Smooth muscle cell (in vitro differentiated cells): ENCODE measurements around the gene STK38L. TPM values are rescaled to one million over a fixed set of nuclear protein-coding genes. Genes with fewer than 3 reads are reported as not detected.

Experiments
- DNase-seq: peaks from one replicate; lab custom pipeline; 2025; ENCODE audit not compliant: unreplicated experiment; lab: John Stamatoyannopoulos, UW
- H2AFZ ChIP-seq: fragments of 200-600 bp; sonication (generic); 2 replicates; pipeline ENCODE4 v1.6.0; 2016; ENCODE audit warnings: antibody characterized with exemption, low read depth, mild to moderate bottlenecking
- H3F3A ChIP-seq: fragments of 200-600 bp; sonication (generic); 2 replicates; pipeline ENCODE4 v1.6.0; 2017; ENCODE audit warnings: antibody characterized with exemption, low read depth
- H3K27ac ChIP-seq: fragments of 200-600 bp; sonication (generic); 2 replicates; pipeline ENCODE4 v1.5.1; 2016; ENCODE audit warnings: low read depth, mild to moderate bottlenecking
- H3K27me3 ChIP-seq: fragments of 200-600 bp; sonication (generic); 2 replicates; pipeline ENCODE4 v1.6.1; 2016; ENCODE audit warnings: low read depth, mild to moderate bottlenecking
- H3K36me3 ChIP-seq: fragments of 200-600 bp; sonication (generic); 2 replicates; pipeline ENCODE4 v1.5.1; 2016; ENCODE audit warnings: low read depth
- H3K4me1 ChIP-seq: fragments of 200-600 bp; sonication (generic); 2 replicates; pipeline ENCODE4 v1.5.1; 2016; ENCODE audit warnings: low read depth
- H3K4me2 ChIP-seq: fragments of 200-600 bp; sonication (generic); 2 replicates; pipeline ENCODE4 v1.6.0; 2016; ENCODE audit warnings: mild to moderate bottlenecking
- H3K4me3 ChIP-seq: fragments of 200-600 bp; sonication (generic); 2 replicates; pipeline ENCODE4 v1.5.1; 2016; ENCODE audit warnings: mild to moderate bottlenecking
- H3K79me2 ChIP-seq: fragments of 200-600 bp; sonication (generic); 2 replicates; pipeline ENCODE4 v1.6.0; 2016; ENCODE audit warnings: low read depth, mild to moderate bottlenecking
- H3K9ac ChIP-seq: fragments of 200-600 bp; sonication (generic); 2 replicates; pipeline ENCODE4 v1.6.0; 2016; ENCODE audit warnings: low read depth
- H3K9me3 ChIP-seq: fragments of 200-600 bp; sonication (generic); replicated peaks from 2 replicates; pipeline ENCODE4 v1.5.1; 2016; ENCODE audit warnings: low read depth
- H4K20me1 ChIP-seq: fragments of 200-600 bp; sonication (generic); 2 replicates; pipeline ENCODE4 v1.6.0; 2016; ENCODE audit warnings: low read depth
- WGBS: methylation state at CpG from one replicate; pipeline ENCODE4 v1.1.7; 2016; ENCODE audit warnings: low lambda C conversion rate; 5-methylcytosine and 5-hydroxymethylcytosine counted together
- polyA plus RNA-seq: library from polyadenylated mRNA; unstranded; fragments of >200 nt; fragmentation: Nextera tagmentation; extraction: Ambion mirVana; gene quantifications from 2 replicates; pipeline ENCODE4 v1.2.1, GENCODE V29; 2016
- total RNA-seq: library from RNA; depleted of rRNA; stranded (reverse); fragments of >200 nt; gene quantifications from 2 replicates; pipeline ENCODE4 v1.2.3, GENCODE V29; 2014
- TF ChIP-seq, protein P1 (sequence below): fragments of 200-600 bp; sonication (generic); IDR thresholded peaks from 2 replicates; pipeline ENCODE4 v1.5.1; 2017; ENCODE audit warnings: borderline replicate concordance, mild to moderate bottlenecking, antibody characterized with exemption; ENCODE audit not compliant: insufficient read depth, poor library complexity, severe bottlenecking

The STK38L gene
- total and polyA plus RNA-seq, 2 experiments from 2014 or later: 57.8 to 190 TPM

DNA sequence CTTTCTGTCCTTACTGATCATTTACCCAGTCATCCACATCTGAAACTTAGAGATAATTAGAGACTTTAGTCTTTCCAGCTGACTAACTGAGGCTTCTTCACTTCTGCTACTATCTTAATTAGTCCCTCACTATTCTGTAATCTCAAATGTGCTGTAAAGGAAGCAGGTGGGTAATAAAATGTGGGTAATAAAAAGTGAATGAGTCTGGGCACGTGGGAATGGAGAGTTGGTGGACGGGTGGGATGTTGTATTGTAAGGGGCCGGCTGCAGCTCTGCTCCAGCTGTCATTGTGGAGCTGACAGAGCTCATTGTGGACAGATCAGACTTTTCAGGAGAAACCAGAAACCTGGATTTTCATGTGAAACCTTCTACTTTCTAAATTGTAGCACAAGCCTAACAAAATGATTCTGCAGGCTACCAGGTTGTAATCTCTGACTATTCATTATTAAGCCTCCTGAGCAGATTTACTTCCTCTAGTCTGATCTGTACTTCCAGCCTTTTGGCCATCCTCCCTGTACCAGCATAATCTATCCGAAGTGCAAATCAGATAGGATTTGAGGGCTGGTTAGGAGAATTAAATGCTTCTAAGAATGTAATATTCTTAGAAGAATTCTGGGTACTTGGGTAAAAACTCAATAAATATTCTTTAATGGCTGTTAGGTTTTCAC, 46.5 kb downstream of the STK38L start:
- DNase-seq: no peak
- H3K4me1 ChIP-seq: peaks cover 40% of the 10 kb centered on the region
- TF ChIP-seq, protein P1, sequence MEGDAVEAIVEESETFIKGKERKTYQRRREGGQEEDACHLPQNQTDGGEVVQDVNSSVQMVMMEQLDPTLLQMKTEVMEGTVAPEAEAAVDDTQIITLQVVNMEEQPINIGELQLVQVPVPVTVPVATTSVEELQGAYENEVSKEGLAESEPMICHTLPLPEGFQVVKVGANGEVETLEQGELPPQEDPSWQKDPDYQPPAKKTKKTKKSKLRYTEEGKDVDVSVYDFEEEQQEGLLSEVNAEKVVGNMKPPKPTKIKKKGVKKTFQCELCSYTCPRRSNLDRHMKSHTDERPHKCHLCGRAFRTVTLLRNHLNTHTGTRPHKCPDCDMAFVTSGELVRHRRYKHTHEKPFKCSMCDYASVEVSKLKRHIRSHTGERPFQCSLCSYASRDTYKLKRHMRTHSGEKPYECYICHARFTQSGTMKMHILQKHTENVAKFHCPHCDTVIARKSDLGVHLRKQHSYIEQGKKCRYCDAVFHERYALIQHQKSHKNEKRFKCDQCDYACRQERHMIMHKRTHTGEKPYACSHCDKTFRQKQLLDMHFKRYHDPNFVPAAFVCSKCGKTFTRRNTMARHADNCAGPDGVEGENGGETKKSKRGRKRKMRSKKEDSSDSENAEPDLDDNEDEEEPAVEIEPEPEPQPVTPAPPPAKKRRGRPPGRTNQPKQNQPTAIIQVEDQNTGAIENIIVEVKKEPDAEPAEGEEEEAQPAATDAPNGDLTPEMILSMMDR: no peak

DNA sequence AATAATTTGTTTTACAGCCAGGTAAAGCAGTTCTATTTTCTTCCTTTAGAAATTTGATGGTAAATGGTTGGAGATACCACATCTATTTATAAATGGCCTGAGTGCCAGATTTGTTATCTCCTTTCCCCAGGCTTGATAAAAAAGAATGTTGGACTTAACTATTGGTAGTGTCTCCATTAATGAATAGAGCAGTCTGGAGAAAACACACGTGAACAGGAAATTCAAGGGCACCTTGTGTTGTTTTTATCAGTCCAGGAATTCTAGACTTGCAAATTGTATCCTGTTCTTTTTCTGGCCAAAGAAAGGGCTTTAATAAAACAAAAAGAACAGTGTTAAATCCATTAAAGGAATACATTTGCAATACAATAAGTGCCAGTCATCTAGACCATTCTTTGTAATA, 47.8 kb downstream of the STK38L start:
- Histone ChIP-seq H3K27ac (peak overlapping the region; percentile 84), H3K36me3 (peaks cover 4% of the 10 kb centered on the region), H3K4me1 (peaks cover 39% of the 10 kb centered on the region), H3K4me3 (no peak overlapping the region), H3K9me3 (no peaks in the 10 kb centered on the region), H4K20me1 (peaks cover 92% of the 10 kb centered on the region), H3K27me3 (no peaks in the 10 kb centered on the region), H3K9ac (no peak overlapping the region), H2AFZ (no peak overlapping the region), H3F3A (peaks cover 5% of the 10 kb centered on the region), H3K4me2 (peak overlapping the region; percentile 56), H3K79me2 (peaks cover 100% of the 10 kb centered on the region)
- WGBS: 19% methylated on average over 1 of the region's 1 CpG
- DNase-seq: no peak
- TF ChIP-seq, protein P1: no peak

More for the DNA sequence above, 46.5 kb downstream of the STK38L start:
- H3K27ac ChIP-seq: peak overlapping the region; percentile 84
- H2AFZ ChIP-seq: no peak overlapping the region
- H3K9ac ChIP-seq: no peak overlapping the region
- no peaks in the 10 kb centered on the region for H3K27me3 ChIP-seq
- peaks cover 6% of the 10 kb centered on the region for H3F3A ChIP-seq
- H3K36me3 ChIP-seq: peaks cover 3% of the 10 kb centered on the region
- 38% methylated on average over 4 of the region's 4 CpGs for WGBS
- H3K9me3 ChIP-seq: no peaks in the 10 kb centered on the region
- H3K79me2 ChIP-seq: peaks cover 100% of the 10 kb centered on the region
- no peak overlapping the region for H3K4me3 ChIP-seq
- H3K4me2 ChIP-seq: peak overlapping the region; percentile 56
- H4K20me1 ChIP-seq: peaks cover 84% of the 10 kb centered on the region

DNA sequence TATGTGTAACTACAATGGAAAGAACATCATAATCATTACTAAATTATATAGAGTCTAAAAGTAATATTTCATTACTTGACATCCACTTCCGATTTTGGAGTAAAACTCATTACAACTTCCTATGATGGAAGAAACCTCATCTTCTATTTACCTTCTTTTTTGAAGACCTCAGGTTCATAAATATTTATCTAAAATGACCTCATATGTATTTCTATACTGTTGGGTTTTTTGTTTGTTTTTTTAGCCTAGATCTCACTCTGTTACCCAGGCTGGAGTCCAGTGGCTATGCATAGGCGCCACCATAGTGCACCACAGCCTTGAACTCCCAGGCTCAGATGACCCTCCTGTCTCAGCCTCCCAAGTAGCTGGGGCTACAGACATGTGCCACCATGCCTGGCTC, 48.6 kb downstream of the STK38L start:
- H4K20me1 ChIP-seq: peaks cover 98% of the 10 kb centered on the region
- H3K79me2 ChIP-seq: peaks cover 100% of the 10 kb centered on the region
- H3K9ac ChIP-seq: no peak overlapping the region
- peaks cover 7% of the 10 kb centered on the region for H3K36me3 ChIP-seq
- no peak overlapping the region for H3K4me3 ChIP-seq
- H3F3A ChIP-seq: peaks cover 5% of the 10 kb centered on the region
- WGBS: 97% methylated on average over 2 of the region's 2 CpGs
- H3K4me2 ChIP-seq: no peak overlapping the region
- no peaks in the 10 kb centered on the region for H3K27me3 ChIP-seq
- H2AFZ ChIP-seq: no peak overlapping the region
- TF ChIP-seq, protein P1: no peak
- H3K4me1 ChIP-seq: peaks cover 39% of the 10 kb centered on the region
- H3K9me3 ChIP-seq: no peaks in the 10 kb centered on the region
- DNase-seq: no peak
- peak overlapping the region; percentile 84 for H3K27ac ChIP-seq

DNA sequence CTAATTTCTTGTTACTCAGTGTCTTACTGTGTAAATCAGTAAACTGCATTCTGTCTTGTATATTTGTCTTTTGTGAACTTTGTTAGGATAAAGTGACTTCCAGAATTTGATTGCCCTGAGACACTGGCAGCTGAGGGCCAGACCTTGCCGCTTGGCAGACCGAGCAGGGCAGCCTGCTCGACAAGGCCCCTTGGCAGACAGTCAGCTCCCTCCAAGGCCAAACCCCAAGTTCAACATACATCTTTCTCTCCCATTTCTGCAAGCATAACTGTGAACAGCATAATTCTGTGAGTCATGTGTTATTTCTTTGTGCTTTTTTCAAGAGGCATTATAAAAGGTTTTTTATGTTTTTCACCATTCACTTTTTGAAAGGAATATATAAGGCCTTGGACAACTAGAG, 49.4 kb downstream of the STK38L start:
- no peaks in the 10 kb centered on the region for H3K9me3 ChIP-seq
- TF ChIP-seq, protein P1: no peak
- H3K27ac ChIP-seq: peak overlapping the region; percentile 84
- peaks cover 39% of the 10 kb centered on the region for H3K4me1 ChIP-seq
- H3K4me2 ChIP-seq: no peak overlapping the region
- H3F3A ChIP-seq: peaks cover 5% of the 10 kb centered on the region
- peaks cover 13% of the 10 kb centered on the region for H3K36me3 ChIP-seq
- 95% methylated on average over 3 of the region's 3 CpGs for WGBS
- H4K20me1 ChIP-seq: peaks cover 95% of the 10 kb centered on the region
- no peak for DNase-seq
- no peak overlapping the region for H3K4me3 ChIP-seq
- H3K79me2 ChIP-seq: peaks cover 100% of the 10 kb centered on the region
- no peaks in the 10 kb centered on the region for H3K27me3 ChIP-seq
- no peak overlapping the region for H2AFZ ChIP-seq
- no peak overlapping the region for H3K9ac ChIP-seq
